CD14-positive monocyte (primary cell): ENCODE results near the gene TRIM44. TPM values are rescaled to one million over a fixed set of nuclear protein-coding genes. Genes with fewer than 3 reads are reported as not detected.

Source experiments
- DNase-seq, 3 donors: peaks; one replicate each; pipeline ENCODE4 v3.0.0-alpha.2; 2011 to 2022
- H2AFZ ChIP-seq: 2 replicates; pipeline ENCODE4 v1.6.0; 2012; ENCODE audit warnings: mild to moderate bottlenecking, low read depth, low read length, inconsistent platforms; ENCODE audit not compliant: insufficient read depth, poor library complexity, severe bottlenecking
- H3K27ac ChIP-seq, 2 donors: 1 replicate in 1 of 2; 2 replicates in 1 of 2; pipeline ENCODE4 v1.5.1; 2012 to 2013; ENCODE audit warnings: low read length in 2 of 2, control low read depth in 1 of 2, inconsistent platforms in 1 of 2, low read depth in 1 of 2, mild to moderate bottlenecking in 1 of 2
- H3K27me3 ChIP-seq, 2 donors: one replicate each; pipeline versions ENCODE4 v1.6.0 to v1.6.1; 2011 to 2013; ENCODE audit warnings: low read length in 2 of 2; ENCODE audit not compliant: control insufficient read depth in 2 of 2, insufficient read depth in 2 of 2
- H3K36me3 ChIP-seq, 2 donors: replicated peaks in 1 of 2; 1 replicate in 1 of 2; 2 replicates in 1 of 2; pipeline versions ENCODE4 v1.5.1 to v1.6.1; 2012 to 2013; ENCODE audit warnings: low read length in 2 of 2, control low read depth in 1 of 2, inconsistent platforms in 1 of 2, mild to moderate bottlenecking in 1 of 2; ENCODE audit not compliant: insufficient read depth in 2 of 2, control insufficient read depth in 1 of 2
- H3K4me1 ChIP-seq, 2 donors: 1 replicate in 1 of 2; 2 replicates in 1 of 2; pipeline versions ENCODE4 v1.5.1 to v1.6.1; 2012 to 2013; ENCODE audit warnings: low read length in 2 of 2, control low read depth in 1 of 2, inconsistent platforms in 1 of 2, mild to moderate bottlenecking in 1 of 2, moderate library complexity in 1 of 2; ENCODE audit not compliant: insufficient read depth in 2 of 2, control insufficient read depth in 1 of 2
- H3K4me2 ChIP-seq: replicated peaks from 2 replicates; pipeline ENCODE3; 2012; ENCODE audit warnings: low read length, moderate library complexity, mild to moderate bottlenecking; ENCODE audit not compliant: poor library complexity, severe bottlenecking; ENCODE audit errors: extremely low read depth
- H3K4me3 ChIP-seq, 3 experiments: fragments of 200-600 bp in 1 of 3; sonication (generic) in 1 of 3; replicated peaks in 1 of 3; 1 replicate in 2 of 3; 2 replicates in 1 of 3; pipeline ENCODE4 v1.5.1; 2011 to 2013; ENCODE audit warnings: low read length in 3 of 3, mild to moderate bottlenecking in 3 of 3, control low read depth in 2 of 3, low read depth in 2 of 3, inconsistent platforms in 1 of 3, moderate library complexity in 1 of 3
- H3K79me2 ChIP-seq: 2 replicates; pipeline ENCODE4 v1.6.0; 2012; ENCODE audit warnings: mild to moderate bottlenecking, control low read depth, inconsistent platforms, low read length, moderate library complexity; ENCODE audit not compliant: insufficient read depth
- H3K9ac ChIP-seq: 2 replicates; pipeline ENCODE4 v1.6.0; 2017; ENCODE audit warnings: low read length, mild to moderate bottlenecking; ENCODE audit not compliant: insufficient read depth, poor library complexity, severe bottlenecking
- H3K9me3 ChIP-seq, 2 donors: replicated peaks in 1 of 2; 1 replicate in 1 of 2; 2 replicates in 1 of 2; pipeline versions ENCODE4 v1.5.1 to v1.6.1; 2012 to 2013; ENCODE audit warnings: low read length in 2 of 2, control low read depth in 1 of 2; ENCODE audit not compliant: control insufficient read depth in 1 of 2, insufficient read depth in 1 of 2
- H4K20me1 ChIP-seq: 2 replicates; pipeline ENCODE4 v1.6.0; 2012; ENCODE audit warnings: mild to moderate bottlenecking, low read length, control low read depth, moderate library complexity; ENCODE audit not compliant: insufficient read depth
- H3K27ac Mint-ChIP-seq, 7 donors: one replicate each; pipeline ENCODE4 v1.8.0; 2020; ENCODE audit warnings: mild to moderate bottlenecking in 7 of 7, mixed read lengths in 7 of 7, moderate library complexity in 6 of 7, inconsistent platforms in 2 of 7
- H3K27me3 Mint-ChIP-seq, 3 donors: one replicate each; pipeline ENCODE4 v1.8.0; 2021 to 2022; ENCODE audit warnings: low read depth in 3 of 3, mild to moderate bottlenecking in 3 of 3, mixed read lengths in 3 of 3, moderate library complexity in 3 of 3, inconsistent platforms in 1 of 3
- H3K36me3 Mint-ChIP-seq, 2 donors: one replicate each; pipeline ENCODE4 v1.8.0; 2020; ENCODE audit warnings: mixed read lengths in 2 of 2, inconsistent platforms in 1 of 2, mild to moderate bottlenecking in 1 of 2
- H3K4me1 Mint-ChIP-seq: one replicate; pipeline ENCODE4 v1.8.0; 2020; ENCODE audit warnings: mild to moderate bottlenecking, mixed read lengths
- H3K4me3 Mint-ChIP-seq, 2 donors: one replicate each; pipeline ENCODE4 v1.8.0; 2020; ENCODE audit warnings: mild to moderate bottlenecking in 2 of 2, mixed read lengths in 2 of 2, moderate library complexity in 1 of 2
- H3K9me3 Mint-ChIP-seq, 7 donors: one replicate each; pipeline ENCODE4 v1.8.0; 2020 to 2022; ENCODE audit warnings: mixed read lengths in 7 of 7, mild to moderate bottlenecking in 6 of 7, moderate library complexity in 6 of 7, inconsistent platforms in 2 of 7
- CTCF ChIP-seq: fragments of 200-600 bp; IDR thresholded peaks from one replicate; pipeline ENCODE4 v1.8.0; 2022; ENCODE audit warnings: antibody characterized with exemption, mild to moderate bottlenecking
- WGBS: methylation state at CpG from one replicate; pipeline ENCODE4 v1.1.5; 2013; ENCODE audit warnings: missing lambda C conversion rate; ENCODE audit not compliant: insufficient coverage; 5-methylcytosine and 5-hydroxymethylcytosine counted together
- intact Hi-C, 2 donors: fragments of 100-400 bp; cut with micrococcal nuclease; formaldehyde crosslinking; loops; one replicate each; pipeline versions ENCODE4 v1.15.0 to v1.15.1; 2023
- polyA plus RNA-seq, 3 donors: library from polyadenylated mRNA; depleted of rRNA in 1 of 3; unstranded in 2 of 3; stranded (reverse) in 1 of 3; fragments of 300-500 nt in 2 of 3; fragments of >200 nt in 1 of 3; fragmentation: Illumina TruSeq in 2 of 3; gene quantifications; 1 replicate in 2 of 3; 2 replicates in 1 of 3; pipeline ENCODE4 v1.2.3, GENCODE V29; 2012 to 2021

TRIM44 gene
- polyA plus RNA-seq, 3 donors = 25.3 to 47.1 (median 45.9) TPM

GRCh38 chr11:35786188-35786587 lies 123.6 kb downstream of the TRIM44 start:
- intact Hi-C loops = no loop called here
- H3K4me1 Mint-ChIP-seq = peaks cover 3% of the 10 kb centered on the region

GRCh38 chr11:35787013-35787504 lies 124.5 kb downstream of the TRIM44 start:
- Histone ChIP-seq H3K79me2 (peaks cover 4% of the 10 kb centered on the region), H3K4me1 (no peaks in the 10 kb centered on the region), H3K9ac (no peak overlapping the region), H3K4me3 (no peak overlapping the region), H2AFZ (no peak overlapping the region), H3K27me3 (no peaks in the 10 kb centered on the region), H3K27ac (no peak overlapping the region), H3K36me3 (no peaks in the 10 kb centered on the region), H3K4me2 (no peak overlapping the region), H4K20me1 (peaks cover 76% of the 10 kb centered on the region), H3K9me3 (no peaks in the 10 kb centered on the region)
- TF ChIP-seq CTCF = no peak
- WGBS = 97% methylated on average over 4 of the region's 7 CpGs
- Mint-ChIP-seq H3K27me3 (no peaks in the 10 kb centered on the region), H3K9me3 (no peaks in the 10 kb centered on the region), H3K27ac (no peak overlapping the region), H3K4me1 (no peaks in the 10 kb centered on the region), H3K4me3 (no peak overlapping the region), H3K36me3 (peaks cover 10 to 16% of the 10 kb centered on the region in 2 donors)
- no peak for DNase-seq
- intact Hi-C loops = no loop called here

More at GRCh38 chr11:35786188-35786587, 123.6 kb downstream of the TRIM44 start:
- H3K9me3 Mint-ChIP-seq = no peaks in the 10 kb centered on the region
- peaks cover 9 to 19% of the 10 kb centered on the region in 2 donors for H3K36me3 Mint-ChIP-seq
- H3K27me3 Mint-ChIP-seq = no peaks in the 10 kb centered on the region
- Histone ChIP-seq H3K79me2 (peaks cover 4% of the 10 kb centered on the region), H2AFZ (no peak overlapping the region), H3K36me3 (no peaks in the 10 kb centered on the region), H3K9me3 (no peaks in the 10 kb centered on the region), H3K9ac (no peak overlapping the region), H4K20me1 (peaks cover 76% of the 10 kb centered on the region), H3K4me2 (no peak overlapping the region), H3K4me1 (no peaks in the 10 kb centered on the region), H3K4me3 (no peak overlapping the region), H3K27ac (no peak overlapping the region), H3K27me3 (no peaks in the 10 kb centered on the region)
- DNase-seq = no peak
- no peak for TF ChIP-seq CTCF
- no peak overlapping the region for H3K4me3 Mint-ChIP-seq
- H3K27ac Mint-ChIP-seq = no peak overlapping the region
